Bone marrow (tissue), 2 donors: ENCODE measurements around the gene MUC5B.

ENCODE experiments used
- DNase-seq, 2 donors: peaks; one replicate each; lab custom pipeline; 2025; lab: John Stamatoyannopoulos, UW

The MUC5B gene

DNA sequence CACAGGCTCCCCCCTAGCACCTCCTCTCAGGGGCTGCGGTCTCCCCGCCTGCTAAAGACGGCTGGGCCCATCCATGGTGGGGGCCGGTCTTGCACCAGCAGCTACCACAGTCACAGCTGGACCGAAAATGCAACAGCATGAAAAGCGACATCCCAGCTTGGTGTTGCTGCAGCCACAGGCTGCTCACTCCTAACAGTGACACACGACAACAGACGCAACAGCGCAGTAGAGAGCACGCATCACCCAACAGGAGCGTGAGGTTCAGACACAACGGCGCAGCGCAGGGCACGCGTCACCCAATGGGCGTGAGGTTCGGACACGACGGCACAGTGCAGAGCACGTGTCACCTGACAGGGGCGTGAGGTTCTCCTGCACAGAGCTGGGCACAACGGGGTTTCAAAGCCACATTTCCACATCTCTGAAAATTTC lies 62.5 kb downstream of the MUC5B start:
- DNase-seq = no peak

DNA sequence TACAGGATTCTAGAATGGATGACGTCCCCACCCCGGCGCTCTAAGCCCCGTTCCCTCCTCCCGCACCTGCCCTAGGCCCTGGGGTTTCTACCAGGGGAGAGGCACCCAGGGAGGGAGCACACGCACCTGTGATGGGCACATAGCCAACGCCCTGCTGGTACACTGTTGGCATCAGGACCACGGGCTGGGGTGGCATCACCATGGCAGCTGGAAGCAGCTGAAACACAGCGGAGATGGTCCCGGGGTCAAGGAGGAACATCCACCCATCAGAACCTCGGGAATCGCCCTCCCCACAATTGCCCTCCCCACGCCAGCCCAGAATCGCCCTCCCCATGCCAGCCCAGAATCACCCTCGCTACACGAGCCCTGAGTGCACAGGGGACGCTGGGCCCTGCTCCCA lies 63.0 kb downstream of the MUC5B start:
- DNase-seq = no peak

DNA sequence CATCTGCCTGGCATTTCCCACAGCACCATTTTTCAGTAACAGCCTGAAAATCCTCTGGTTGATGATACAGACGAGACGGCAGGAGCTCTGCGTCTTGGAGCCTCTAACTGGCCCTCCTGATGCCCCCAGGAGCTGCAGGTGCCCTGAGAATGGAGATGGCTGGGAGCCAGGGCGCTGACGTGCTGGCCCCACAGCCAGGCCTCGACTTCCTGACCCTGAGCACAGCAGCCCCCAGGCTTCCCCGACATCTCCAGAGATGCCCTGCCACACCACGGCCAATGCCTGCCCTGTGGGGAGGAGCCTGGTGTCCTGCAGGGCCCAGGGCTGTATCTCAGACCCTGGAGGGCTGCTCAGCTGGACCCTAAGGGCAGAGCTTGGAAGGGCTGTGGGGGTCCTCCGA lies 65.1 kb downstream of the MUC5B start:
- DNase-seq = no peak

DNA sequence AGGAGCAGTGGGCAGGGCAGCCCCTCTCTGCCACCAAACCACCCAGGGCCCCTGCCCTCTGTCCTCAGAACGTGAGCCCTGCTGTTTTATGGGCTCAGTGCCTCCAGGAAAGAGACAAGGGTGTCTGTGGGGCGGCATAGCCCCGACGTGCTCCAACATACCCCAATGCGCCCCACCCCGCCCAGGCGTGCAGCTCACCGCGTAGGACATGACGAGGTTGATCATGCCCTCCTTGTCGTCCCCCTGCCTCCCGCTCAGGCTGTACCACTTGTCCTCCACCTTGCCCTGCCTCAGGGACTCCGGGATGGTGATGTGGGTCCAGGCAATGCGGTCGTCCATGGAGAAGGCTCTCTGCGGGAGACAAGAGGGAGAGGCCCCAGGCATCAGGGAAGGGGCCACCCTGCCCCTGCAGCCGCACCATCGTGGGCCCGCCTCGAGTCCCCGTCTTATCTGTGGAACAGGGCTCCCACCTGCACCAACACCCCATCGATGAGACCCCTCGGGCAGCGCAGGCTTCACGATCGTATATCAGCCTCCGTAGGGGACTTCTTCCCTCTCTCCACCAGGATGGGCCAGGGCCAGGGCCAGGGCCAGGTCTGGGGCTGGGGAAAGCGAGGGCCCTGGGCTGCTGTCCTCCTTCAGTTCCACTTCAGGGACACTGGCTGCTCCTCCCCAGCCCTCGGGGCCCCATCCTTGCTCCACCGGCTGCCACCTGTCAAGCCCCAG lies 65.7 kb downstream of the MUC5B start:
- no peak for DNase-seq

DNA sequence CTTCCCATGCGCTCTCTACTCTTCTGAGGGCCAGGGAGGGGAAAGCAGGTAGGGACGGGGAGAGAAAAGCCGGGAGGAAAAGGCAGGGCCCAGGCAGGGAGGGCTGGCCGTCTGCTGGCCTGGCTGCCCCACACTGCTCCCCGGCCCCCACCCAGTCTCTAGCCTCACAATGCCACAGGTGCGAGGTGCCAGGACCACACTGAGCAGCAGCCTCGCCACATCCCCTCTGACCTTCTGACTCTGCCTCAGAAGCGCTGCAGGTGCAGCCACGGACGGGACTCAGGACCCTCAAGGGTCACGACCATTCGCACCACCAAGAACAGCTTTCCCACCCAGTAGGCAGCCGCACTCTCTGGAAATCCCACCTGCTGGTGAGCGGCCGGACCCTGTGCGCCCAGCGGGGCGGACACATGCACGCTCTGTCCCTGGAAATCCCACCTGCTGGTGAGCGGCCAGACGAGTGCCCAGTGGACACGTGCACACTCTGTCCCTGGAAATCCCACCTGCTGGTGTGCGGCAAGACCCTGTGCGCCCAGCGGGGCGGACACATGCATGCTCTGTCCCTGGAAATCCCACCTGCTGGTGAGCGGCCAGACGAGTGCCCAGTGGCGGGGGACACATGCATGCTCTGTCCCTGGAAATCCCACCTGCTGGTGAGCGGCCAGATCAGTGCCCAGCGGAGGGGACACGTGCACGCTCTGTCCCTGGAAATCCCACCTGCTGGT lies 66.5 kb downstream of the MUC5B start:
- DNase-seq = no peak

DNA sequence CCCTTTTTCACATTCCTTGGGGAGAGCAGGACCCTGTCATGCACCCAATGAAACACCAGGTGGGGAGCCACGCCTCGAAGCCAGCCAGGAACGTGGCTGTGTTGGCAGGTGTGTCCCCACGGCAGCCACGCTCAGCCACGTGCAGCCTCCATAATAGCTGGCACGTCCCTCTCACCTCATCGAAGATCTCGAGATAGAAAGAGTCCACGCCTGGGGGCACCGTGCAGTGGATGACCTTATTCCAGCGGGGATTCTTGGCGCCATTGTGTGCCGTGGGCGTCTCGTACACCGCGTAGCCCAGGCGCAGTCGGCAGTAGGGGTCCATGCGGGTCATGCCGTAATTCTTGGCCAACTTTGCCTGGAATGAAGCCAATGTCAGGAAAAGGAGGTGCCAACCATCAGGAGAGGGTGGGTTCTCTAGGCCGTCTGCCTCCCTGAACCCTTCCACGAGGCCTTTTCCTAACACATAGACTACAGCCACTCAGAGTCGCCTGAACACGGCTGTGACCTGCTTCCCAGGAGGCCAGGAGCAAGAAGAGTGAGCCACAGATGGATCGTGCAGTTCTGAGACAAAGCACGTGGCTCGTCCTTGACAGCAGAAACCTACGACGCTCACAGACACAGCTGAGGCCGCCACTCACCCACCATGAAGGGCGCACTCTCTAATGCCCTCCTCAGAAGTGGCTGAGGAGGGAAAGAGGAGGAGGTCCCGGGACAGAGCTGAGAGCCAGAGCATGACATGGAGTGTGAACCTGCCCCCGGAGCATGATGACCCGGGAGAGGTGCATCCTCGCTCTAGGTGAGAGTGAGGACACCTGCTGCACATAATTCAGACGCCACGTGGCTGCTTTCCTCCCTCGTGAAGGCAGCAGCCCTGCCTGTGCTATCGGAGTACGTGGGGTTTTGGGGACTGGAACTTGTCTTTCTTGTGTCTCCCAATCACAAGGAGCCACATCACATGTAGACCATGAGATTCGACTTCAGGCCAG lies 67.5 kb downstream of the MUC5B start:
- no peak for DNase-seq

DNA sequence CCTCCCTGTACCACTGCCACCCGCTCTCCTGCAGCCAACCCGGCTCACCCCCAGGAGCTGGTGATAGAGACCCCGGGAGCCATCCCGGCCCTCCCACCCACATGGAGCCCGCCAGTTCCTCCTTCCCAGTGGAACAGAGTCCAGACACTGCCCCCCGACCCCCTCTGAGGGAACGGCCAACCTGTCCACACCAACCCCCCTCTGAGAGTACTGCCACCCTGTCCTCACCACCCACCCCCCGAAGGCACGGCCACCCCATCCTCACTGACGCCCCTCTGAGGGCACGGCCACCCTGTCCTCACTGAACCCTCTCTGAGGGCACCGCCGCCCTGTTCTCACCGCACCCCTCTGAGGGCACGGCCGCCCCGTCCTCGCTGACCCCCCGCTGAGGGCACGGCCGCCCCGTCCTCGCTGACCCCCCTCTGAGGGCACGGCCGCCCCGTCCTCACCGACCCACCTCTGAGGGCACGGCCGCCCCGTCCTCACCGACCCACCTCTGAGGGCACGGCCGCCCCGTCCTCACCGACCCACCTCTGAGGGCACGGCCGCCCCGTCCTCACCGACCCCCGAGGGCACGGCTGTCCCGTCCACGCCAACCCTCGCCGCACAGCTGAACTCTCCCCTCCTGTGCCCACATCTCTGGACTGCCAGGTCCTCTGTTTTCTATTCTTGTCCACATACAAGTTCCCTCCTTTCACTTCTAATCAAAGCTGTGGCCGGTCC lies 68.6 kb downstream of the MUC5B start:
- DNase-seq = no peak

DNA sequence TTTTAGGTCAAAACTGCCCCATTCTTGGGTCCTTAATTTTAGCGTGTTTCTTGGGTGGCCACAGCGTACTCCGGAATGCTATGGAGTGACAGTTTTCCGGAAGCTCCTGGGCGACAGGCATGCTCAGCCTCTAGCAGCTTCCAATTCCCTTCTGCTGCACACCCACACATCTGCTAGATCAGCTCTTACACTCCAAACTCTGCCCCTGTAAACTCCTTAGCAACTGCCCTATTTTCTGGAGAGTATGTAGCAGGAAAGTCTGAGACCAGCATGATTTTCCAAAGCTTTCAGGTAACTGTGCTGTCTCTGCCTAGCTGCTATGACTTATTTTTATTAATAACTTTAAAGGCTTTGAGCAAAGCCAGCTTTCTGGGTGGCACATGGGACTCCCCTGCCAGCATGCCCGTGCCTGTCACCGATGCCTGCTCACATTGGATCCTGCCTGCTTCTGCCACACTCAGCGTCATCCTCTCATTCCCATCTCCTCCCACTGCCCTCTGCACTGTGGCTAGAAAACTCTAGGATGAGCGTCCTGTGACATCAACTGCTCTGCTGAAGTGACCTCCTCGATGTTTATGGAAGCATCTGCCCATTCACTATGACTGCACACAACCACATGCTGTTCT lies 69.3 kb downstream of the MUC5B start:
- no peak for DNase-seq

DNA sequence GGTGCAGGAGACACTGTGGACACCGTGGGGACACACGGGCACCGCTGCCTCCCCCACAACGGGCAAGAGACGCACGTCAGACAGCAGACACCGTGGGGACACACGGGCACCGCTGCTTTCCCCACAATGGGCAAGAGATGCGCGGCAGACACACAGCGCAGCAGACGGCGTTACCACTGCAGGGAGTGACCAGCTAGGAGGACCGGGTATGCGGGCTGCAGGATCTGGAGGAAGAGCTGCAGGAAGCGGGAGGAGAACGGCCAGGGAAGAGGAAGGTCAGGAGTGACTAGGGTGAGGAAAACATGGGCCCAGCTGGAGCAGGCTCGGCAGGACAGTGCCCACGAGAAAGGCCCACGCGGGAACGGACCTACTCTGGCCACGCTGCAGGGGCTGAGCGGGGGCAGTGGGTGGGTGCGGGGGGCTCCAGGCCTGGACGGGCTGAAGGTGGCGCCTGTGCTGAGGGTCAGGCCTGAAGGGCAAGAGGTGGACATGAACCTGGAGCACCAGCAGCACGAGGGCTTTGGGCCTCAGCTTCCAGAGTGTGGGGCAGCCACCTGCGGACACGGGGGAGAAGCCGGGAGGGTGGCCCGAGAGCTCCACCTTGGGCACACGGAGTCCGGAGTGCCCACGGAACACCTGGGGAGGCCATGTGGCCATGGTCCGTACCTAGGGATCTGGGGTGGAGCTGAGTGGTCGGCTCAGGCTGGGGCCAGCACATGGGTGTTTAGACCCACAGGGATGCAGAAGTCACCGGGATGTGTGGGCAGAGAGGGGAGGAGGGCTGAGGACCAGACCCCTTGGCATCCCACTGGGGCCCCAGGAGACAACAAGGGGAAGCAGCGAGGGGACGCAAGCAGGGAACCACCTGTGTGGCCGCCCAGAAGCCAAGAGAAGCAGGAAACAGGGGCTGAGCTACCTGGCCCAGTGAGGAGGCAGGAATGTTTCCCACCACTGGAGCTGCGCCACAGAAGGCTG lies 70.1 kb downstream of the MUC5B start:
- no peak for DNase-seq

DNA sequence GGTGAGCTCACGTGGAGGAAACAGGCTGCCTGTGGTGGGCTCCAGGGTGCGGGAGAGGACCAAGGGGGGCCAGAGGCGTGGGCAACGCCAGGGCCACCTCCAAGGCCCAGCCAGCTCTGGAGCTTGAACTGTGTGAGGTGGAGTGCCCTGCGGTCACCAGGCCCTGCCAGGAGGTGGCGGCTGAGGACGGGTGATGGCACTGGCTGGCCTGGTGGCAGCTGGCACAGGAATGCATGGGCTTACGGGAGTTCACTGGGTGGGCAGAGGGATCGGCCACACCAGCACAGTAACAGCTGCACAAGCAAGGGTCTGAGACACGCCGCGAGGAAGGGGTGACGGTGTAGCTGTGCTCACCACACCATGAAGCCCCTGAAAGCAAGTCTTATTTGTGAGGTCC lies 70.8 kb downstream of the MUC5B start:
- peak in 1 of 2 donors; percentile 5 for DNase-seq

DNA sequence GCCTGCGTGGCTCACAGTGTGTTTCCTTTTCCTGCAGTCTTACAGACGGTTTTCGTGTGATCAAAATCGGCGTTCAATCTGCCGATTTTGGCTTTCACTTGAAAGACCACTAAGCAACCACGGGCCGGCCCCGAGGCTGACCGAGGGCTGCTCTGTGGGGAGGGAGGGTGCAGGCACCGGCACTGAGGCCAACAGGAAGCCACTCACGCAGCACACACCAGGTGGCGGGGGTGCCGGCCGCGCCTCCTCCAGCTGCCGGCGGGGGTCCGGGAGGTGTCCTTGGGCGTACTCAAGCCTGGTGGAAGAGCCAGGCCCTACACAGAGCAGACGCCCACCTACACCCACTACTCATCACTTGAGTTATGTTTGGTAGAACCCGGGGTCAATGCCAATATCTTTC lies 72.2 kb downstream of the MUC5B start:
- no peak for DNase-seq

DNA sequence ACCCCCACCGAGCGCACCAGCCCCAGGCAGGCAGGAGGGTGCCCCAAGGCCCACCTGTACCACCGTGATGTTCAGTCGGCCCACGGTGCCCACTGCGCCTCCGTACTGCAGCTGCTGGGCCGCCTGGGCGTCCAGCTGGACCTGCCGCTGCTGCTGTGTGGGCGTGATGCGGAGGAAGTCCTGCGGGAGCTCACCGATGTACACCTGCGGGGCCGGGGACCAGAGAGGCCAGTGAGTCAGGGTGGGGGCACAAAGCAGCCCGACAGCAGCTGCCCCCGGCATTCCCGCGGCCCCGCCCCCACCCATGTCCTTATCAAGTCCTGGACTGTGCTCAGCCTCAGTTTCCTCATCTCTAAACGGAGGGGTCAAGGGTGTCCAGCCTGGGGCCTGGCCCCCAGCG lies 72.7 kb downstream of the MUC5B start:
- no peak for DNase-seq

DNA sequence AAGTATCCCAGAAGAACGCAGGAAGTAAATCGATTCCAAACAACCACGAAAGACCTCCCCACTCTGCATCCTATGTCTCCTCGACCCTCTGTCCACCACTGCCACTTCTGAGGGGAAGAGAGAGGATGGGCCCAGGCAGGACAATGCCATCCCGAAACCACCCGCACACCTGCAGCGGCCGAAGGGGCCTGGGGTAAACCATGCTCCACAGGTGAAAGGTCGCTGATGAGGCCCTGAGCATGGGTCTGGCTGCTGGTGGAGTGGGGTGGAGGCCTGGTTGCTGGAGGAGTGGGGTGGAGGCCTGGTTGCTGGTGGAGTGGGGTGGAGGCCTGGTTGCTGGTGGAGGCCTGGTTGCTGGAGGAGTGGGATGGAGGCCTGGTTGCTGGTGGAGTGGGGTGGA lies 73.4 kb downstream of the MUC5B start:
- no peak for DNase-seq

DNA sequence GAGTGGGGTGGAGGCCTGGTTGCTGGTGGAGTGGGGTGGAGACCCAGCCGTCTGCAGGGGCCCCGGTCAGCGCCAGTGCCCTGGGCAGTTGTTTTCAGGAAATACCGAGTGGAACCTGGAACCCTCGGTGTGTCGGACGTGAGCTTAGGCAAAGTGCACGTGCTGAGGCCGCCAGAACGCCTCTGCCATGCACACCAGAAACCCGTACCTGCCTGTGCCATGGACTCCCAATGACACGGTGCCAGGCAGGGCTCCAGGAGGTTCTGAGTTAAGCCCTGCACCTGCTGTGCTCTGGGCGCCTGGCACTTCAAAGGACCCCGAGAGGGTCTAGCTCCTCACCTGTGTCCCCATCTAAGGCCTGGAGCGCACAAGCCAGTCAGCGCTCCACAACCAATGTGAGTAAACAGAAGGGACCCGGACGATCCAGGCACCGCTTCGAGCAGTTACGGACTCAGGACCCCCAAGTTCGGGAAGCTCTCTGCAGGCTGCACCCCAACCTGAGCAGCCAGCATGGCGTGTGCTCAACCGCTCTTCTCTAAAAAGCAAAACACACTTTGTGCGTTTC lies 74.2 kb downstream of the MUC5B start:
- DNase-seq = no peak

DNA sequence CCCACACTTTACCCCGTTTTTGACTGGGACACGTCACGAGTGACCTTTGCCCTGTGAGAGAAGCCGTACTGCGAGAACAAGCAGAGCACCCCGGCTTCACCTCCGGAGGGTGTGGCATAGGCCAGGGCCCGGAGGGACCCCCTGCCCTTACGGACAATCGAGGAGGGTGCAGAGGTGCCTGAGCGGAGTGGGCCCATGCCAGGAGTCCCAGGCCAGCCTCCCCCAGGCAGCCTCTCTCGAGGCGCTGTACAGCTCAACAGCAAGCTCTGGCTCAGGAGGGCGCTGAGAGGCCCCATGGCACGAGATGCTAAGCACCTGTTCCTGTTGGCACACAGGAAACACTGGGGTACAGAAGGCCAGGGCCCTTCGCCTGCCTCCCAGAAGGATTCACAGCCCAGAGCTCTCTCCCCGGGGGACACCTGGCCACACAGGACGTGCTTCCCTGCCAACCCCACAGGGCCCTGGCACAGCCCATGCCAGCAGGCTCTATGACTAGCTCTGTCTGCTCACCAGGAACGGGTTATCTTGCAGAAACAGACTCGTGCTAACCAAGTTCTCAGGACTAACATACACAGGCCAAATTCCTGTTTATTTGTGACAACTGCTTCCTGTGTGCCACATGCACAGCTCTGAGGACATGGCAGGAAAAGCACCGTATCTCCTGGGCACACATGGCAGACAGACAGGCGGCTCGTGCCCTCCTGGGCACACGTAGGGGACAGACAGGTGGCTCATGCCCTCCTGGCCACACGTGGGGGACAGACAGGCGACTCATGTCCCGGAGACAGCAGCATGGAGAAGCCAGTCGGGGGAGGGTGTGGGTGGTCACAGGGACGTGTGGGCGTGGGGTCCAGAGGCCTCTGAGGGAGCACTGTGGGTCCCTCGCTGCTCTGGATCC lies 75.0 kb downstream of the MUC5B start:
- DNase-seq = no peak

DNA sequence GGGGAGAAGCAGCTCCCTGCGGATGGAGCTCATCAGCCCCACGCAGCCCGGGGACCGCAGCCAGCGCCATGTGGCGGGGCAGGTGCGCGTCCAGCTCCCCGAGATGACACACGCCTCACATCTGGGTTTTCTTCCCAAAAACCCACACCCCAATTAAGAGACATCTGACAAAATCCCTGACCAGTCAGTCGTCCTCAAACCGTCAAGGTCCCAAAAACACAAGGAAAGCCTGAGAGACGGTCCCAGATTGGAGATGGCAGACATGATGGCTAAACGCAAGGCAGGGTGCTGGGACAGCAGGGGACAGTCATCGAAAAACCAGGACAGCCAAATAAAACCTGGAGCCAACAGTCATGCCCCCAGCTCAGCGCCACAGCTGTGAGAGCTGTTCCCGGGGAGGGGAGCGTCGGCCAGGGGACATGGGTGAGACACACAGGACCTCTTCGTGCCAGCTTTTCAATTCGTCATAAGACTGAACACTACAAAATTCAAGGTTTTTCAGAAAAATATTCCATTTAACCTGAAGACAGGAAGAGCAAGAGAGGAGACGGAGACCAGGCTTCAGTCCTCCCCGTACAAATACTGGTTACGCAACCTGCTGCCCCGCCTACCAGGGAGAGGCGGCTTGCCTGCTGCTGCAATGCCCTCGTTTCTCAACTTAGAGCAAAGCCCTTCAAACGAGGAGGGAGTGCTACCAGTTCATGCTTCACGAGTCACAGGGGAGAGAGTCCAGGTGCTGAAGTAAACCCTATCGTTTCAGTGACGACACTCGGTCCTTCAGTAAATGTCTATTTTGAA lies 76.0 kb downstream of the MUC5B start:
- peak; percentile 18 to 25 for DNase-seq

DNA sequence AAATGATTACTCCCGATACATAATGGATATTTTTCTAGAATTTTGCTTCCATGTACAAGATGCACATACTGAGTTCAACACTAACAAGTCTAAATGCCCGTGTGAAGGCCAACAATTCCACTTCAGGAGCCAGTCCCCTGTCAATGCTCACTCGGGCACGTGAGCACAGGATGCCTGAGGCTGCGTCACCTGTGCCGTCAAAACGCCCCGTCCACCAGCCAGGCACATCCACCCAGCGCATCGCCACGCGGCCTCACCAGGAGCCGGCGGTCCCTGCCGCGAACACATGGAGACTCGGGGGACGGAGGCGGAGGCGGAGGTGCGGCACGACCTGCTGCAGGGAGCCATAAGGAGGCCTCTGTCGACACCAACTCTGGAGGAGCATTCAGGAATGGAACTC lies 76.8 kb downstream of the MUC5B start:
- no peak for DNase-seq

DNA sequence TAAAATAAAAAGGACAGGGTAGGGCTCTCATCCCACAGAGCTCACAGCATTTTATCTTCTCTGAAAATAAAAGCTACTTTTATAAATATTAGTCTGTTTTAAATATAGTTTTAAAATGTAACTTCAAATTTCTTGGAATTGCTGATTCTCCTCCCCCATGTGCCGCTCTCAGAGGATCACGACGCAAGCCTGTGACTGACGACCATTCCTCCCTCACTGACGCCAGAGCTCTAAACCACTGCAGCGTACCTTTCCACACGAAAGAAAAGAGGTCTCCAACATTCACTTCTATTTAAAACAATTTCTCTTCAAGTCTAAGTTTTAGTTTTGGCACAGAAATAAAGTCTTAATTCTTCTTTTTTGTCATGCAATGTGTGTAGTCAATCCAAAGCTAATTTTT lies 77.3 kb downstream of the MUC5B start:
- no peak for DNase-seq
